ENCODE data around the gene CERCAM. TPM values are rescaled to one million over a fixed set of nuclear protein-coding genes. Genes with fewer than 3 reads are reported as not detected.

CERCAM gene
- total RNA-seq, 1 donor from 2014 or later = not detected

- no peak for TF ChIP-seq EZH2phosphoT487 (IDR thresholded peaks at IDR 0.05)
- TF ChIP-seq EZH2 (IDR thresholded peaks at IDR 0.05) = no peak
- no peak for TF ChIP-seq CTCF (IDR thresholded peaks at IDR 0.05)
- H3F3A ChIP-seq (ENCODE audit: low read depth) = peaks cover 8% of the 10 kb centered on the region
- H3K36me3 ChIP-seq = no peaks in the 10 kb centered on the region
- Mint-ChIP-seq H3K4me3 (peak overlapping the region; percentile 94), H3K4me1 (peaks cover 19% of the 10 kb centered on the region), H3K27me3 (ENCODE audit: insufficient read depth, low read depth) (no peaks in the 10 kb centered on the region), H3K27ac (no peak overlapping the region), H3K9me3 (no peaks in the 10 kb centered on the region), H3K36me3 (peaks cover 20% of the 10 kb centered on the region)
- H4K20me1 ChIP-seq (ENCODE audit: low read depth) = peaks cover 29% of the 10 kb centered on the region
- H3K27ac ChIP-seq = no peak overlapping the region
- DNase-seq (ENCODE audit: low spot score) = peak; percentile 31
- H3K9ac ChIP-seq = no peak overlapping the region
- H2AFZ ChIP-seq (replicated peaks) = peak overlapping the region; percentile 63
- H3K79me2 ChIP-seq (ENCODE audit: low read depth) = peaks cover 8% of the 10 kb centered on the region
- H3K9me3 ChIP-seq (ENCODE audit: low read depth) = no peaks in the 10 kb centered on the region
- H3K4me3 ChIP-seq = peak overlapping the region; percentile 72
- peak overlapping the region; percentile 84 for H3K4me2 ChIP-seq
- H3K4me1 ChIP-seq = peaks cover 5% of the 10 kb centered on the region
- H3K27me3 ChIP-seq = peaks cover 52% of the 10 kb centered on the region
These were observed 36.5 kb downstream of the CERCAM start for GRCh38 chr9:128457207-128457606.

GRCh38 chr9:128459011-128459410, 38.4 kb downstream of the CERCAM start:
- no peaks in the 10 kb centered on the region for H3K9me3 ChIP-seq (ENCODE audit: low read depth)
- H3K27me3 ChIP-seq = peaks cover 34% of the 10 kb centered on the region
- no peaks in the 10 kb centered on the region for H3K9me3 Mint-ChIP-seq
- no peaks in the 10 kb centered on the region for H3K36me3 ChIP-seq
- H3K4me1 ChIP-seq = peaks cover 5% of the 10 kb centered on the region
- H3K4me2 ChIP-seq = no peak overlapping the region
- no peak overlapping the region for H3K27ac Mint-ChIP-seq
- H3K4me3 ChIP-seq = no peak overlapping the region
- no peak overlapping the region for H3K27ac ChIP-seq
- H3K4me3 Mint-ChIP-seq = no peak overlapping the region
- H3K27me3 Mint-ChIP-seq (ENCODE audit: insufficient read depth, low read depth) = peaks cover 2% of the 10 kb centered on the region
- peaks cover 19% of the 10 kb centered on the region for H3K4me1 Mint-ChIP-seq
- no peak overlapping the region for H2AFZ ChIP-seq (replicated peaks)
- peaks cover 8% of the 10 kb centered on the region for H3F3A ChIP-seq (ENCODE audit: low read depth)
- H4K20me1 ChIP-seq (ENCODE audit: low read depth) = peaks cover 29% of the 10 kb centered on the region
- no peak for DNase-seq (ENCODE audit: low spot score)
- peaks cover 8% of the 10 kb centered on the region for H3K79me2 ChIP-seq (ENCODE audit: low read depth)
- TF ChIP-seq EZH2phosphoT487 (IDR thresholded peaks at IDR 0.05) (no peak), EZH2 (IDR thresholded peaks at IDR 0.05) (no peak), CTCF (IDR thresholded peaks at IDR 0.05) (no peak)
- H3K9ac ChIP-seq = no peak overlapping the region
- H3K36me3 Mint-ChIP-seq = peaks cover 28% of the 10 kb centered on the region

- no peak overlapping the region for H3K4me2 ChIP-seq
- H3K27me3 ChIP-seq = no peaks in the 10 kb centered on the region
- H3K4me1 Mint-ChIP-seq = no peaks in the 10 kb centered on the region
- H3K79me2 ChIP-seq (ENCODE audit: low read depth) = no peaks in the 10 kb centered on the region
- no peaks in the 10 kb centered on the region for H3K36me3 ChIP-seq
- H4K20me1 ChIP-seq (ENCODE audit: low read depth) = no peaks in the 10 kb centered on the region
- no peak overlapping the region for H3K27ac ChIP-seq
- no peak overlapping the region for H3K27ac Mint-ChIP-seq
- no peak for DNase-seq (ENCODE audit: low spot score)
- TF ChIP-seq EZH2 (IDR thresholded peaks at IDR 0.05) (no peak), CTCF (IDR thresholded peaks at IDR 0.05) (no peak), EZH2phosphoT487 (IDR thresholded peaks at IDR 0.05) (no peak)
- no peaks in the 10 kb centered on the region for H3K9me3 Mint-ChIP-seq
- no peaks in the 10 kb centered on the region for H3F3A ChIP-seq (ENCODE audit: low read depth)
- H3K4me3 Mint-ChIP-seq = no peak overlapping the region
- peaks cover 23% of the 10 kb centered on the region for H3K36me3 Mint-ChIP-seq
- no peak overlapping the region for H3K9ac ChIP-seq
- H2AFZ ChIP-seq (replicated peaks) = no peak overlapping the region
- H3K9me3 ChIP-seq (ENCODE audit: low read depth) = no peaks in the 10 kb centered on the region
- H3K27me3 Mint-ChIP-seq (ENCODE audit: insufficient read depth, low read depth) = peaks cover 4% of the 10 kb centered on the region
- no peak overlapping the region for H3K4me3 ChIP-seq
- H3K4me1 ChIP-seq = no peaks in the 10 kb centered on the region
These were observed 48.4 kb downstream of the CERCAM start for GRCh38 chr9:128469070-128469469.
